IMR-90 (cell line): ENCODE results near the gene ATP1B3. TPM values are rescaled to one million over a fixed set of nuclear protein-coding genes. Genes with fewer than 3 reads are reported as not detected.

Source experiments
- ATAC-seq: fragments of 200-7000 bp; cut with Tn5 transposase; 2 replicates; pipeline ENCODE4 v1.9.1; 2020; ENCODE audit warnings: low read depth, mild to moderate bottlenecking, moderate library complexity
- BruUV-seq: library from RNA; stranded (reverse); fragments of 400-500 nt; replicated peaks from 2 replicates; lab custom pipeline; 2021; lab: Mats Ljungman, UMichigan
- CTCF ChIA-PET: fragments of 300-600 bp; formaldehyde crosslinking; extraction: SDS; loops from one replicate; lab custom pipeline; 2021; ENCODE audit warnings: antibody characterized with exemption; lab: Yijun Ruan, JAX
- POLR2A ChIA-PET: fragments of 300-600 bp; sonication (Branson Sonifier 250); formaldehyde crosslinking; loops from one replicate; lab custom pipeline; 2022; ENCODE audit warnings: antibody characterized with exemption; ENCODE audit not compliant: unreplicated experiment; lab: Charles Lee
- DNase-seq: peaks from one replicate; pipeline ENCODE4 v3.0.0; 2013
- H2AFZ ChIP-seq: replicated peaks from 2 replicates; pipeline ENCODE3; 2013; ENCODE audit warnings: low read length, mild to moderate bottlenecking; ENCODE audit not compliant: poor library complexity
- H2AK5ac ChIP-seq: 2 replicates; pipeline ENCODE4 v1.6.1; 2013; ENCODE audit warnings: low read depth, low read length, inconsistent platforms
- H2AK9ac ChIP-seq: replicated peaks from 2 replicates; pipeline ENCODE3; 2013; ENCODE audit warnings: mild to moderate bottlenecking, low read depth, low read length, moderate library complexity; ENCODE audit not compliant: poor library complexity
- H2BK120ac ChIP-seq: 2 replicates; pipeline ENCODE4 v1.6.1; 2013; ENCODE audit warnings: low read depth, low read length, inconsistent platforms
- H2BK15ac ChIP-seq: 3 replicates; pipeline ENCODE4 v1.6.1; 2013; ENCODE audit warnings: low read depth, low read length, inconsistent platforms
- H2BK20ac ChIP-seq: 2 replicates; pipeline ENCODE4 v1.6.1; 2013; ENCODE audit warnings: low read depth, mild to moderate bottlenecking, inconsistent platforms, low read length, moderate library complexity
- H2BK5ac ChIP-seq: 2 replicates; pipeline ENCODE4 v1.6.1; 2013; ENCODE audit warnings: mild to moderate bottlenecking, low read depth, low read length, inconsistent platforms; ENCODE audit not compliant: poor library complexity, severe bottlenecking
- H3K14ac ChIP-seq: replicated peaks from 2 replicates; pipeline ENCODE4 v1.6.1; 2013; ENCODE audit warnings: low read depth, low read length, inconsistent platforms
- H3K18ac ChIP-seq: 2 replicates; pipeline ENCODE4 v1.6.1; 2013; ENCODE audit warnings: low read depth, low read length, control low read depth
- H3K23ac ChIP-seq: 2 replicates; pipeline ENCODE4 v1.6.1; 2013; ENCODE audit warnings: low read depth, low read length, inconsistent platforms
- H3K27ac ChIP-seq: 2 replicates; pipeline ENCODE4 v1.5.1; 2013; ENCODE audit warnings: mild to moderate bottlenecking, control low read depth, low read length; ENCODE audit not compliant: insufficient read depth
- H3K27me3 ChIP-seq: 2 replicates; pipeline ENCODE4 v1.6.1; 2013; ENCODE audit warnings: low read length; ENCODE audit not compliant: control insufficient read depth, insufficient read depth
- H3K36me3 ChIP-seq: 2 replicates; pipeline ENCODE4 v1.6.1; 2013; ENCODE audit warnings: low read length, mixed read lengths; ENCODE audit not compliant: control insufficient read depth, insufficient read depth
- H3K4ac ChIP-seq: 2 replicates; pipeline ENCODE4 v1.6.1; 2013; ENCODE audit warnings: low read depth, low read length, inconsistent platforms
- H3K4me1 ChIP-seq: 2 replicates; pipeline ENCODE4 v1.6.1; 2013; ENCODE audit warnings: low read length, mixed read lengths; ENCODE audit not compliant: control insufficient read depth, insufficient read depth
- H3K4me2 ChIP-seq: 2 replicates; pipeline ENCODE4 v1.6.1; 2013; ENCODE audit warnings: low read depth, mild to moderate bottlenecking, control low read depth, low read length, moderate library complexity
- H3K4me3 ChIP-seq: 2 replicates; pipeline ENCODE4 v1.5.1; 2013; ENCODE audit warnings: low read depth, mild to moderate bottlenecking, control low read depth, low read length, moderate library complexity; ENCODE audit not compliant: insufficient read depth
- H3K56ac ChIP-seq: 2 replicates; pipeline ENCODE4 v1.6.1; 2013; ENCODE audit warnings: low read length, inconsistent platforms; ENCODE audit not compliant: insufficient read depth; ENCODE audit errors: extremely low read depth
- H3K79me1 ChIP-seq, 2 experiments: 2 replicates each; pipeline ENCODE4 v1.6.1; 2013; ENCODE audit warnings: low read length in 2 of 2, inconsistent platforms in 1 of 2, low read depth in 1 of 2
- H3K9ac ChIP-seq: 2 replicates; pipeline ENCODE4 v1.6.1; 2013; ENCODE audit warnings: low read depth, low read length, control low read depth
- H3K9me1 ChIP-seq: 2 replicates; pipeline ENCODE4 v1.6.1; 2013; ENCODE audit warnings: low read length, inconsistent platforms; ENCODE audit not compliant: insufficient read depth
- H3K9me3 ChIP-seq: 2 replicates; pipeline ENCODE4 v1.6.1; 2013; ENCODE audit warnings: low read length; ENCODE audit not compliant: control insufficient read depth, insufficient read depth
- H4K20me1 ChIP-seq: 2 replicates; pipeline ENCODE4 v1.6.1; 2013; ENCODE audit warnings: low read length, inconsistent platforms; ENCODE audit not compliant: insufficient read depth
- H4K5ac ChIP-seq: 2 replicates; pipeline ENCODE4 v1.6.1; 2013; ENCODE audit warnings: mild to moderate bottlenecking, low read depth, low read length, control low read depth
- H4K8ac ChIP-seq, 2 experiments: 2 replicates each; pipeline ENCODE4 v1.6.1; 2013; ENCODE audit warnings: low read depth in 2 of 2, low read length in 2 of 2, control low read depth in 1 of 2, inconsistent platforms in 1 of 2
- H4K91ac ChIP-seq: 2 replicates; pipeline ENCODE4 v1.6.1; 2013; ENCODE audit warnings: low read depth, low read length, inconsistent platforms; ENCODE audit not compliant: insufficient read depth
- BHLHE40 ChIP-seq: fragments of 150-350 bp; IDR thresholded peaks from 2 replicates; pipeline ENCODE4 v1.6.1; 2016; ENCODE audit warnings: mild to moderate bottlenecking, low read depth, low read length
- CEBPB ChIP-seq: IDR thresholded peaks from 2 replicates; pipeline ENCODE4 v1.6.1; 2012; ENCODE audit warnings: low read depth, low read length, improper control_type of control experiment
- CHD1 ChIP-seq: IDR thresholded peaks from 2 replicates; pipeline ENCODE4 v1.6.1; 2012; ENCODE audit warnings: low read depth, low read length, improper control_type of control experiment
- ELK1 ChIP-seq: fragments of 150-350 bp; IDR thresholded peaks from 2 replicates; pipeline ENCODE4 v1.6.1; 2016; ENCODE audit warnings: low read depth, mild to moderate bottlenecking, low read length, moderate library complexity, borderline replicate concordance
- FOS ChIP-seq: fragments of 150-350 bp; IDR thresholded peaks from 2 replicates; pipeline ENCODE4 v1.6.1; 2016; ENCODE audit warnings: low read depth, low read length
- MAFK ChIP-seq: IDR thresholded peaks from 2 replicates; pipeline ENCODE4 v1.6.1; 2012; ENCODE audit warnings: low read depth, low read length, improper control_type of control experiment
- MAZ ChIP-seq: IDR thresholded peaks from 2 replicates; pipeline ENCODE4 v1.6.1; 2012; ENCODE audit warnings: low read depth, mild to moderate bottlenecking, low read length, improper control_type of control experiment, moderate library complexity, borderline replicate concordance
- MXI1 ChIP-seq: IDR thresholded peaks from 2 replicates; pipeline ENCODE4 v1.6.1; 2012; ENCODE audit warnings: low read depth, mild to moderate bottlenecking, low read length, moderate library complexity, borderline replicate concordance
- NFE2L2 ChIP-seq: fragments of 150-350 bp; IDR thresholded peaks from 2 replicates; pipeline ENCODE4 v1.6.1; 2016; ENCODE audit warnings: low read depth, mild to moderate bottlenecking, low read length
- POLR2A ChIP-seq: IDR thresholded peaks from 2 replicates; pipeline ENCODE4 v1.6.1; 2012; ENCODE audit warnings: mild to moderate bottlenecking, low read depth, low read length
- RAD21 ChIP-seq: IDR thresholded peaks from 2 replicates; pipeline ENCODE4 v1.6.1; 2012; ENCODE audit warnings: low read length, improper control_type of control experiment
- RCOR1 ChIP-seq: IDR thresholded peaks from 2 replicates; pipeline ENCODE4 v1.6.1; 2012; ENCODE audit warnings: mild to moderate bottlenecking, low read length, improper control_type of control experiment; ENCODE audit not compliant: insufficient replicate concordance
- RFX5 ChIP-seq: IDR thresholded peaks from 2 replicates; pipeline ENCODE4 v1.8.0; 2012; ENCODE audit warnings: low read depth, mild to moderate bottlenecking, low read length, moderate library complexity
- SMC3 ChIP-seq: fragments of 150-350 bp; IDR thresholded peaks from 2 replicates; pipeline ENCODE4 v1.6.1; 2016; ENCODE audit warnings: low read depth, mild to moderate bottlenecking, antibody characterized with exemption, low read length, moderate library complexity
- USF2 ChIP-seq: fragments of 150-350 bp; IDR thresholded peaks from 2 replicates; pipeline ENCODE4 v1.6.1; 2017; ENCODE audit warnings: mild to moderate bottlenecking, antibody characterized with exemption, low read length, low read depth
- WGBS, 2 experiments: methylation state at CpG; one replicate each; pipeline versions ENCODE4 v1.1.5 to v1.1.7; 2013; ENCODE audit warnings: missing lambda C conversion rate in 2 of 2; ENCODE audit not compliant: insufficient read length in 1 of 2; ENCODE audit errors: extremely low coverage in 2 of 2; 5-methylcytosine and 5-hydroxymethylcytosine counted together
- dilution Hi-C: fragments of 300-500 bp; cut with HindIII; formaldehyde crosslinking; loops from one replicate; pipeline ENCODE4 v1.14.3; 2018; ENCODE audit warnings: low sequenced_read_pairs; ENCODE audit not compliant: unreplicated experiment
- in situ Hi-C: fragments of 300-500 bp; cut with MboI; formaldehyde crosslinking; loops from 3 replicates; pipeline ENCODE4 v1.14.3; 2019; ENCODE audit warnings: low sequenced_read_pairs, inconsistent platforms, mixed read lengths
- intact Hi-C: fragments of 100-400 bp; cut with micrococcal nuclease; formaldehyde crosslinking; loops from 2 replicates; pipeline ENCODE4 v1.10.0; 2022
- polyA plus RNA-seq, 3 experiments: library from polyadenylated mRNA; depleted of rRNA; stranded (reverse); fragments of >200 nt; gene quantifications; 2 replicates each; pipeline ENCODE4 v1.2.3, GENCODE V29; 2012; ENCODE audit warnings: low replicate concordance in 1 of 3
- total RNA-seq: library from RNA; depleted of rRNA; stranded (reverse); fragments of >200 nt; gene quantifications from 2 replicates; pipeline ENCODE4 v1.2.3, GENCODE V29; 2012
- TF ChIP-seq, protein P1 (sequence below): conservative IDR thresholded peaks from 2 replicates; pipeline ENCODE4 v1.5.1; 2012; ENCODE audit warnings: mild to moderate bottlenecking, low read depth, low read length, improper control_type of control experiment

Gene ATP1B3
- total and polyA plus RNA-seq, 2 of the 4 experiments (the other 2 are of a cell fraction) = 64.3 to 126 TPM

DNA sequence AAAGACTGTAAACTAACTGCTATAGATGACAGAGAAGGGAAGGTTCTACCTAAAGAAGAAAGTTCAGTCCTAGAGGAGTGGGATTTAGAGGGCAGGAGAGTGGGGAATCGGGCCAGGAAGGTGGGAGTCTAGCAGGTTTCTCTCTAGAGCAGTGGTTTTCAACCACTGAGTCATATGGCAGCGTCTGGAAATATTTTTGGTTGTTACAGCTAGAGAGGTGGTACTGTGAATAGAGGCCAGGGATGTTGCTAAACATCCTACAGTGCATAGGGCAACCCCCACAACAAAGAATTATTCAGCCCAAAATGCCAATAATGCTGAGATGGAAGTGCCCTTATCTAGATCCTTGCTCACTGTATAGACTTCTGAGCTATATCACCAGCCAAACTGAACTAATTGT lies 28.7 kb downstream of the ATP1B3 start:
- Histone ChIP-seq H4K8ac (no peak overlapping the region), H2AK9ac (no peak overlapping the region), H3K4ac (no peak overlapping the region), H2BK5ac (no peak overlapping the region), H3K79me1 (peaks cover 41 to 50% of the 10 kb centered on the region in 2 experiments), H3K27ac (no peak overlapping the region), H4K5ac (no peak overlapping the region), H3K27me3 (no peaks in the 10 kb centered on the region), H2BK15ac (no peak overlapping the region), H3K9me1 (peaks cover 7% of the 10 kb centered on the region), H2AFZ (no peak overlapping the region), H3K36me3 (peaks cover 19% of the 10 kb centered on the region), H3K9ac (no peak overlapping the region), H4K91ac (no peak overlapping the region), H3K4me3 (no peak overlapping the region), H2AK5ac (no peak overlapping the region), H2BK120ac (no peak overlapping the region), H3K4me1 (peaks cover 3% of the 10 kb centered on the region; the same call in 1 of the 2 replicates), H3K18ac (no peak overlapping the region), H3K4me2 (no peak overlapping the region), H3K14ac (no peak overlapping the region), H3K23ac (no peak overlapping the region), H3K56ac (no peak overlapping the region), H3K9me3 (no peaks in the 10 kb centered on the region), H4K20me1 (no peaks in the 10 kb centered on the region; the same call in 1 of the 2 replicates), H2BK20ac (no peak overlapping the region)
- peak; percentile 19 for DNase-seq
- no CpG with 5 or more reads among the region's 2 CpGs for WGBS, 2 experiments
- ChIA-PET CTCF (interaction anchor here (0.6 kb wide), 1 partner anchor 159 kb away, joined by 3 read pairs; no protein-coding TSS in a partner anchor), POLR2A (no interaction called here)
- TF ChIP-seq MAZ (no peak), RCOR1 (no peak), CHD1 (no peak), POLR2A (no peak), MXI1 (no peak), CEBPB (no peak; the same call in 1 of the 2 replicates), RAD21 (no peak), MAFK (no peak), RFX5 (no peak), NFE2L2 (no peak), FOS (no peak), BHLHE40 (no peak), USF2 (no peak), ELK1 (no peak), SMC3 (no peak)
- TF ChIP-seq, protein P1, sequence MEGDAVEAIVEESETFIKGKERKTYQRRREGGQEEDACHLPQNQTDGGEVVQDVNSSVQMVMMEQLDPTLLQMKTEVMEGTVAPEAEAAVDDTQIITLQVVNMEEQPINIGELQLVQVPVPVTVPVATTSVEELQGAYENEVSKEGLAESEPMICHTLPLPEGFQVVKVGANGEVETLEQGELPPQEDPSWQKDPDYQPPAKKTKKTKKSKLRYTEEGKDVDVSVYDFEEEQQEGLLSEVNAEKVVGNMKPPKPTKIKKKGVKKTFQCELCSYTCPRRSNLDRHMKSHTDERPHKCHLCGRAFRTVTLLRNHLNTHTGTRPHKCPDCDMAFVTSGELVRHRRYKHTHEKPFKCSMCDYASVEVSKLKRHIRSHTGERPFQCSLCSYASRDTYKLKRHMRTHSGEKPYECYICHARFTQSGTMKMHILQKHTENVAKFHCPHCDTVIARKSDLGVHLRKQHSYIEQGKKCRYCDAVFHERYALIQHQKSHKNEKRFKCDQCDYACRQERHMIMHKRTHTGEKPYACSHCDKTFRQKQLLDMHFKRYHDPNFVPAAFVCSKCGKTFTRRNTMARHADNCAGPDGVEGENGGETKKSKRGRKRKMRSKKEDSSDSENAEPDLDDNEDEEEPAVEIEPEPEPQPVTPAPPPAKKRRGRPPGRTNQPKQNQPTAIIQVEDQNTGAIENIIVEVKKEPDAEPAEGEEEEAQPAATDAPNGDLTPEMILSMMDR = no peak
- intact Hi-C loops = no loop called here
- no TSS peak for BruUV-seq
- no peak for ATAC-seq
- dilution Hi-C loops = no loop called here
- in situ Hi-C loops = no loop called here
